Effector memory CD8-positive, alpha-beta T cell (primary cell): ENCODE data around the gene ADGRL3.

Source experiments
- ATAC-seq: fragments of 150-1000 bp; cut with Tn5 transposase; replicated peaks from 2 replicates; pipeline ENCODE4 v1.10.0; 2021; ENCODE audit warnings: mild to moderate bottlenecking, moderate library complexity
- DNase-seq, 3 experiments: peaks; one replicate each; pipeline ENCODE4 v3.0.0; 2021
- H3K27ac Mint-ChIP-seq, 2 donors: one replicate each; pipeline ENCODE4 v1.8.0; 2022; ENCODE audit warnings: mild to moderate bottlenecking in 2 of 2, mixed read lengths in 2 of 2, moderate library complexity in 2 of 2
- H3K27me3 Mint-ChIP-seq, 2 donors: one replicate each; pipeline ENCODE4 v1.8.0; 2022; ENCODE audit warnings: mixed read lengths in 2 of 2
- H3K36me3 Mint-ChIP-seq: one replicate; pipeline ENCODE4 v1.8.0; 2022; ENCODE audit warnings: mild to moderate bottlenecking, moderate library complexity, mixed read lengths; ENCODE audit not compliant: insufficient read depth
- H3K4me1 Mint-ChIP-seq, 2 donors: one replicate each; pipeline ENCODE4 v1.8.0; 2022; ENCODE audit warnings: low read depth in 2 of 2, mixed read lengths in 2 of 2
- H3K4me3 Mint-ChIP-seq, 2 donors: one replicate each; pipeline ENCODE4 v1.8.0; 2022; ENCODE audit warnings: mild to moderate bottlenecking in 2 of 2, mixed read lengths in 2 of 2, moderate library complexity in 2 of 2
- H3K9me3 Mint-ChIP-seq, 2 donors: one replicate each; pipeline ENCODE4 v1.8.0; 2022; ENCODE audit warnings: mixed read lengths in 2 of 2

Gene ADGRL3

DNA sequence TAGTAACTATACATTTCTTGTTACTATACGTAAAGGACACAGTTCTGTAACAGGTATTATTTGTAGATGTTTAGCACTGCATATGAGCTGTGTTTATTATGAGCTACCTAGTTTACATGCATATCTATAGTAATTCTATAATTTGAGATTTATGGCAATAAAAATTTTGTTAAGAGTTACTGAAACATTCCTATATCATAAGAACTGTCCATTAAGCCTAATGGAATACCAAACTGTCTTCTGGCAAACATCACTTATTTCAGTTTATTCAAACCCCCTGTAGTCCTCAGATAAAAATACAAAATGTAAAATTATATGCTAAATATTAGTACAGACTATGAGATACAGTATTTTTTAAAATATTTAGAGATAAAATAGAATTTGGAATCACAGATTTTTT is 205.2 kb downstream of the ADGRL3 start:
- no peak for DNase-seq
- H3K36me3 Mint-ChIP-seq: no peaks in the 10 kb centered on the region
- H3K27me3 Mint-ChIP-seq: no peaks in the 10 kb centered on the region
- ATAC-seq: no peak
- no peak overlapping the region for H3K4me3 Mint-ChIP-seq
- peaks cover 0 to 5% of the 10 kb centered on the region in 2 donors for H3K9me3 Mint-ChIP-seq
- no peaks in the 10 kb centered on the region for H3K4me1 Mint-ChIP-seq
- no peak overlapping the region for H3K27ac Mint-ChIP-seq

- DNase-seq: no peak
- no peak overlapping the region for H3K27ac Mint-ChIP-seq
- no peaks in the 10 kb centered on the region for H3K36me3 Mint-ChIP-seq
- H3K4me1 Mint-ChIP-seq: no peaks in the 10 kb centered on the region
- ATAC-seq: no peak
- H3K4me3 Mint-ChIP-seq: no peak overlapping the region
- no peaks in the 10 kb centered on the region for H3K27me3 Mint-ChIP-seq
- H3K9me3 Mint-ChIP-seq: peaks cover 0 to 2% of the 10 kb centered on the region in 2 donors
Observed at GRCh38 chr4:61406677-61407076, 206.6 kb downstream of the ADGRL3 start.

GRCh38 chr4:61407642-61408618 is 207.8 kb downstream of the ADGRL3 start:
- Mint-ChIP-seq H3K4me3 (no peak overlapping the region), H3K27ac (no peak overlapping the region), H3K4me1 (no peaks in the 10 kb centered on the region), H3K9me3 (peaks cover 5 to 7% of the 10 kb centered on the region in 2 donors), H3K27me3 (no peaks in the 10 kb centered on the region), H3K36me3 (no peaks in the 10 kb centered on the region)
- ATAC-seq (no peak), DNase-seq (no peak)

GRCh38 chr4:61408861-61409260 is 208.7 kb downstream of the ADGRL3 start:
- H3K4me3 Mint-ChIP-seq: no peak overlapping the region
- no peaks in the 10 kb centered on the region for H3K27me3 Mint-ChIP-seq
- no peaks in the 10 kb centered on the region for H3K4me1 Mint-ChIP-seq
- no peaks in the 10 kb centered on the region for H3K36me3 Mint-ChIP-seq
- ATAC-seq (no peak), DNase-seq (no peak)
- H3K27ac Mint-ChIP-seq: no peak overlapping the region
- peaks cover 7 to 13% of the 10 kb centered on the region in 2 donors for H3K9me3 Mint-ChIP-seq

GRCh38 chr4:61411241-61411640 is 211.1 kb downstream of the ADGRL3 start:
- Mint-ChIP-seq H3K9me3 (peaks cover 7 to 13% of the 10 kb centered on the region in 2 donors), H3K4me1 (no peaks in the 10 kb centered on the region), H3K27me3 (no peaks in the 10 kb centered on the region), H3K27ac (no peak overlapping the region), H3K4me3 (no peak overlapping the region), H3K36me3 (no peaks in the 10 kb centered on the region)
- DNase-seq (no peak), ATAC-seq (no peak)

GRCh38 chr4:61425315-61425714 is 225.2 kb downstream of the ADGRL3 start:
- no peak overlapping the region for H3K27ac Mint-ChIP-seq
- H3K27me3 Mint-ChIP-seq: no peaks in the 10 kb centered on the region
- no peaks in the 10 kb centered on the region for H3K4me1 Mint-ChIP-seq
- DNase-seq: no peak
- no peak overlapping the region for H3K4me3 Mint-ChIP-seq
- no peaks in the 10 kb centered on the region for H3K36me3 Mint-ChIP-seq
- H3K9me3 Mint-ChIP-seq: peaks cover 11 to 12% of the 10 kb centered on the region in 2 donors
- ATAC-seq: no peak

DNA sequence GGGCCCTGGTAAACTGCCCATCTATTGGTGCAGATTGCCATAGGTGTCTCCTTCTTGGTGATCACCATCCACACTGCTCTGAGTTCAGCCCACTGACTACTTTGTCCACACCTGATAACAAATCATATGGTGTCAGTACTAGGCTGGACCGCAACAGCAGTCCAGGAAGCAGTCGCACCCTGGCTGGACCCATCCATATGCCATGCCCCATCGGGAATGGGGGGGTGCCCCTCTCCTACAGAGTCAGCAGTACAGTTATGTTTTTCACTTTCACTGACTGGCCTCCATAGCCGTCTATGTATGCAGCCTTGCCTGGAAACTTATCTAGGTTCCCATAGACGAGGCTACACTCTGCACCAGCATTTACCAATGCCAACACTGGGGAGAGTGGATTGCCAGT is 226.1 kb downstream of the ADGRL3 start:
- DNase-seq (no peak), ATAC-seq (no peak)
- Mint-ChIP-seq H3K4me1 (no peaks in the 10 kb centered on the region), H3K9me3 (peaks cover 11 to 14% of the 10 kb centered on the region in 2 donors), H3K27me3 (no peaks in the 10 kb centered on the region), H3K27ac (no peak overlapping the region), H3K4me3 (no peak overlapping the region), H3K36me3 (no peaks in the 10 kb centered on the region)

GRCh38 chr4:61427099-61427817 is 227.1 kb downstream of the ADGRL3 start:
- no peak overlapping the region for H3K27ac Mint-ChIP-seq
- no peak for ATAC-seq
- H3K36me3 Mint-ChIP-seq: no peaks in the 10 kb centered on the region
- H3K9me3 Mint-ChIP-seq: peaks cover 12 to 17% of the 10 kb centered on the region in 2 donors
- no peaks in the 10 kb centered on the region for H3K4me1 Mint-ChIP-seq
- H3K4me3 Mint-ChIP-seq: no peak overlapping the region
- no peaks in the 10 kb centered on the region for H3K27me3 Mint-ChIP-seq
- DNase-seq: no peak

DNA sequence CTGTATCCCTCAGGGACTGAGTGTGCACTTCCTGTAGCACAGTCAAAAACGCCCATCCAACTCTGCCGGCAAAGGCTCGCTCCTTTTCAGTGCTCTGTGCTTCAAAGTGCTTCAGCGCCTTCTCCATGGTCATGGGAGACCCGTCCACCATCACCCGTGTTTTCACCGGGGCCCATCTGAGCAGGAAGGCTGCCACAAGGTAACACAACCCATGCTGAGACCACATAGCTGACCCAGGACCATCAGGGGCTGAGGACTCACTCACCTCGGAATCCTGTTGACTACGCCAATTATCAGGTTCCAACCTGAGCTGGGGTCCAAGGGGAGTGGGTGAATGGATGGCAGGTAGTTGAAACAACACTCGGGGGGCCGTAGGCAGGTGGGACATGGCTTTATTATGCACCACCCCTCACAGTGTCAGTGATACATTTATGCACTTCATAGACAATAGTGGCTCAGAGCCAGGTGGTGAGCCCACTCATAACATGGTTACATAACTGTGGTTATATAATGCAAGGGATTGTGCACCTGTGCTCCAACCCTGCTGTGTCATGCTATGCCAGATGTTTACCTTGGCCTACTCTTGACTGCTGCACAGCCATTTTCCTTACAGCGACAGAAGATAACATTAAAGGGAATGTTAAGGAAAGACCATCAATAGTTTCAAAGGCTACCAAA is 227.8 kb downstream of the ADGRL3 start:
- Mint-ChIP-seq H3K4me3 (no peak overlapping the region), H3K9me3 (peaks cover 11 to 17% of the 10 kb centered on the region in 2 donors), H3K27me3 (no peaks in the 10 kb centered on the region), H3K27ac (no peak overlapping the region), H3K36me3 (no peaks in the 10 kb centered on the region), H3K4me1 (no peaks in the 10 kb centered on the region)
- no peak for ATAC-seq
- DNase-seq: no peak

DNA sequence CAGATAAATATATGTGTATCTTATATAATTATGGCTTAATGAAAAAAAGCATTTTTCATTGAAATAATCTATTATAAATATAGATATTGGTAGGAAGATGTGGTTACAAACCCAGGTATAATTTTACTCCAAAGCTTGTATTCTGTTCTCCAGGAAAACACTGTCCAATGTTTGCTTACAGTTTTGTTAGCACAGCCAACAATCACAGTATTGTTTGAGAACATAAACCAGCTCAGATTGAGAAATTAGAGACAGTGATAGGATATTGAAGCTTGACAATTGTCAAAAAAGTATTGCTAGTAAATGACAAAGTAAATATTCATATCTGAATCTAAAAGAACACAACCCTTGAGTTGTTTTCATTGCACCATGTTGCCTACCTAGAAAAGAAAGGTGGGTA is 228.8 kb downstream of the ADGRL3 start:
- Mint-ChIP-seq H3K36me3 (no peaks in the 10 kb centered on the region), H3K9me3 (peaks cover 5 to 14% of the 10 kb centered on the region in 2 donors), H3K27me3 (no peaks in the 10 kb centered on the region), H3K27ac (no peak overlapping the region), H3K4me1 (no peaks in the 10 kb centered on the region), H3K4me3 (no peak overlapping the region)
- ATAC-seq (no peak), DNase-seq (no peak)

- no peaks in the 10 kb centered on the region for H3K4me1 Mint-ChIP-seq
- ATAC-seq: no peak
- H3K27ac Mint-ChIP-seq: no peak overlapping the region
- no peak overlapping the region for H3K4me3 Mint-ChIP-seq
- DNase-seq: no peak
- H3K36me3 Mint-ChIP-seq: no peaks in the 10 kb centered on the region
- H3K27me3 Mint-ChIP-seq: no peaks in the 10 kb centered on the region
- peaks cover 7 to 14% of the 10 kb centered on the region in 2 donors for H3K9me3 Mint-ChIP-seq
Observed at GRCh38 chr4:61431131-61431530, 231.0 kb downstream of the ADGRL3 start.

- ATAC-seq (no peak), DNase-seq (no peak)
- no peaks in the 10 kb centered on the region for H3K36me3 Mint-ChIP-seq
- no peak overlapping the region for H3K4me3 Mint-ChIP-seq
- no peaks in the 10 kb centered on the region for H3K4me1 Mint-ChIP-seq
- H3K9me3 Mint-ChIP-seq: peaks cover 14 to 24% of the 10 kb centered on the region in 2 donors
- H3K27ac Mint-ChIP-seq: no peak overlapping the region
- no peaks in the 10 kb centered on the region for H3K27me3 Mint-ChIP-seq
Observed at GRCh38 chr4:61437923-61438322, 237.8 kb downstream of the ADGRL3 start.

- Mint-ChIP-seq H3K27me3 (no peaks in the 10 kb centered on the region), H3K36me3 (no peaks in the 10 kb centered on the region), H3K4me3 (no peak overlapping the region), H3K4me1 (no peaks in the 10 kb centered on the region), H3K9me3 (peaks cover 17 to 26% of the 10 kb centered on the region in 2 donors), H3K27ac (no peak overlapping the region)
- ATAC-seq: no peak
- DNase-seq: no peak
Observed at GRCh38 chr4:61440321-61440720, 240.2 kb downstream of the ADGRL3 start.
